ENCODE measurements around the gene PACRG. TPM values are rescaled to one million over a fixed set of nuclear protein-coding genes. Genes with fewer than 3 reads are reported as not detected.

The PACRG gene
- polyA plus RNA-seq, 1 of the 3 experiments (the other 2 are of a cell fraction): 0.56 TPM

DNA sequence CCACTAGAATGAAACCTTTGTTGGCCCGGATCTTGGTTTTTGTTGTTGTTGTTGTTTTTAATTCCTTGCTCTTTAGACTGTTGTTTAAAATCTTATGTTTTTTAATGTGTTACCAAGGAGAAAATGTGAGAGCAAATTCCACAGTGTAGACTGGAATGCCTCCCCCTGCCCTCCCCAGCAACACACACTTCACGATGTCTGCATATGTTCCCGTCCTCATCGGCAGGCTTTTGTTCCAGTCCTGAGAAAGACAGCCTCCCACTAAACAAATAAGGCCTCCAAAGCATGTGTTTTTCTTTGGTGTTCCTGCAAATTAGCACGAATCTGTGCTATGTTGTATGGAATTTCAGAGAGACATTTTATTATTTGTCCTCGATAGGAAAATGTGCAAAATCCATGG lies 423.4 kb downstream of the PACRG start:
- no peak overlapping the region for H2AFZ ChIP-seq (ENCODE audit: low read depth)
- TF ChIP-seq TCF12 (IDR thresholded peaks at IDR 0.05) (no peak), JUND (IDR thresholded peaks at IDR 0.05) (no peak), POLR2AphosphoS5 (IDR thresholded peaks at IDR 0.05; ENCODE audit: low read depth, low read length) (no peak), ELF1 (IDR thresholded peaks at IDR 0.05) (no peak), YY1 (IDR thresholded peaks at IDR 0.05; ENCODE audit: low read depth) (no peak), TAF1 (IDR thresholded peaks at IDR 0.05; ENCODE audit: borderline replicate concordance, low read depth, low read length) (no peak)
- TF ChIP-seq, protein P1, sequence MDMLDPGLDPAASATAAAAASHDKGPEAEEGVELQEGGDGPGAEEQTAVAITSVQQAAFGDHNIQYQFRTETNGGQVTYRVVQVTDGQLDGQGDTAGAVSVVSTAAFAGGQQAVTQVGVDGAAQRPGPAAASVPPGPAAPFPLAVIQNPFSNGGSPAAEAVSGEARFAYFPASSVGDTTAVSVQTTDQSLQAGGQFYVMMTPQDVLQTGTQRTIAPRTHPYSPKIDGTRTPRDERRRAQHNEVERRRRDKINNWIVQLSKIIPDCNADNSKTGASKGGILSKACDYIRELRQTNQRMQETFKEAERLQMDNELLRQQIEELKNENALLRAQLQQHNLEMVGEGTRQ (IDR thresholded peaks at IDR 0.05; ENCODE audit: borderline replicate concordance, low read depth, low read length): no peak
- TF ChIP-seq, protein P2, sequence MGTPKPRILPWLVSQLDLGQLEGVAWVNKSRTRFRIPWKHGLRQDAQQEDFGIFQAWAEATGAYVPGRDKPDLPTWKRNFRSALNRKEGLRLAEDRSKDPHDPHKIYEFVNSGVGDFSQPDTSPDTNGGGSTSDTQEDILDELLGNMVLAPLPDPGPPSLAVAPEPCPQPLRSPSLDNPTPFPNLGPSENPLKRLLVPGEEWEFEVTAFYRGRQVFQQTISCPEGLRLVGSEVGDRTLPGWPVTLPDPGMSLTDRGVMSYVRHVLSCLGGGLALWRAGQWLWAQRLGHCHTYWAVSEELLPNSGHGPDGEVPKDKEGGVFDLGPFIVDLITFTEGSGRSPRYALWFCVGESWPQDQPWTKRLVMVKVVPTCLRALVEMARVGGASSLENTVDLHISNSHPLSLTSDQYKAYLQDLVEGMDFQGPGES (IDR thresholded peaks at IDR 0.05; ENCODE audit: low read depth, low read length): no peak
- TF ChIP-seq, protein P3, sequence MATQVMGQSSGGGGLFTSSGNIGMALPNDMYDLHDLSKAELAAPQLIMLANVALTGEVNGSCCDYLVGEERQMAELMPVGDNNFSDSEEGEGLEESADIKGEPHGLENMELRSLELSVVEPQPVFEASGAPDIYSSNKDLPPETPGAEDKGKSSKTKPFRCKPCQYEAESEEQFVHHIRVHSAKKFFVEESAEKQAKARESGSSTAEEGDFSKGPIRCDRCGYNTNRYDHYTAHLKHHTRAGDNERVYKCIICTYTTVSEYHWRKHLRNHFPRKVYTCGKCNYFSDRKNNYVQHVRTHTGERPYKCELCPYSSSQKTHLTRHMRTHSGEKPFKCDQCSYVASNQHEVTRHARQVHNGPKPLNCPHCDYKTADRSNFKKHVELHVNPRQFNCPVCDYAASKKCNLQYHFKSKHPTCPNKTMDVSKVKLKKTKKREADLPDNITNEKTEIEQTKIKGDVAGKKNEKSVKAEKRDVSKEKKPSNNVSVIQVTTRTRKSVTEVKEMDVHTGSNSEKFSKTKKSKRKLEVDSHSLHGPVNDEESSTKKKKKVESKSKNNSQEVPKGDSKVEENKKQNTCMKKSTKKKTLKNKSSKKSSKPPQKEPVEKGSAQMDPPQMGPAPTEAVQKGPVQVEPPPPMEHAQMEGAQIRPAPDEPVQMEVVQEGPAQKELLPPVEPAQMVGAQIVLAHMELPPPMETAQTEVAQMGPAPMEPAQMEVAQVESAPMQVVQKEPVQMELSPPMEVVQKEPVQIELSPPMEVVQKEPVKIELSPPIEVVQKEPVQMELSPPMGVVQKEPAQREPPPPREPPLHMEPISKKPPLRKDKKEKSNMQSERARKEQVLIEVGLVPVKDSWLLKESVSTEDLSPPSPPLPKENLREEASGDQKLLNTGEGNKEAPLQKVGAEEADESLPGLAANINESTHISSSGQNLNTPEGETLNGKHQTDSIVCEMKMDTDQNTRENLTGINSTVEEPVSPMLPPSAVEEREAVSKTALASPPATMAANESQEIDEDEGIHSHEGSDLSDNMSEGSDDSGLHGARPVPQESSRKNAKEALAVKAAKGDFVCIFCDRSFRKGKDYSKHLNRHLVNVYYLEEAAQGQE (IDR thresholded peaks at IDR 0.05; ENCODE audit: low read depth, low read length): no peak
- no peaks in the 10 kb centered on the region for H3K79me2 ChIP-seq (ENCODE audit: insufficient read depth)
- no peaks in the 10 kb centered on the region for H3K27me3 ChIP-seq (ENCODE audit: insufficient read depth)
- no peak overlapping the region for H3K4me2 ChIP-seq
- no peak for DNase-seq
- ChIA-PET CTCF (no interaction called here), POLR2A (no interaction called here)
- H3K9me3 ChIP-seq: no peaks in the 10 kb centered on the region
- H3K27ac ChIP-seq (ENCODE audit: low read depth in 2 of 2, low read length in 1 of 2): no peak overlapping the region
- no peaks in the 10 kb centered on the region; a peak in 1 of 4 replicates for H3K4me1 ChIP-seq (ENCODE audit: control insufficient read depth in 1 of 2, insufficient read depth in 2 of 2, low read depth in 1 of 2, low read length in 1 of 2)
- no peak overlapping the region for H3K9ac ChIP-seq
- H3F3A ChIP-seq (replicated peaks; ENCODE audit: insufficient read depth): no peaks in the 10 kb centered on the region
- no peaks in the 10 kb centered on the region for H3K36me3 ChIP-seq (replicated peaks in 1 of 2; ENCODE audit: control insufficient read depth in 1 of 2, insufficient read depth in 2 of 2, low read length in 1 of 2)
- H3K9me2 ChIP-seq: no peaks in the 10 kb centered on the region
- no peak overlapping the region for H3K4me3 ChIP-seq (ENCODE audit: low read depth in 2 of 2, low read length in 1 of 2)
- WGBS (ENCODE audit: low lambda C conversion rate): 61% methylated on average over 6 of the region's 6 CpGs
- H4K20me1 ChIP-seq (ENCODE audit: insufficient read depth): no peaks in the 10 kb centered on the region

DNA sequence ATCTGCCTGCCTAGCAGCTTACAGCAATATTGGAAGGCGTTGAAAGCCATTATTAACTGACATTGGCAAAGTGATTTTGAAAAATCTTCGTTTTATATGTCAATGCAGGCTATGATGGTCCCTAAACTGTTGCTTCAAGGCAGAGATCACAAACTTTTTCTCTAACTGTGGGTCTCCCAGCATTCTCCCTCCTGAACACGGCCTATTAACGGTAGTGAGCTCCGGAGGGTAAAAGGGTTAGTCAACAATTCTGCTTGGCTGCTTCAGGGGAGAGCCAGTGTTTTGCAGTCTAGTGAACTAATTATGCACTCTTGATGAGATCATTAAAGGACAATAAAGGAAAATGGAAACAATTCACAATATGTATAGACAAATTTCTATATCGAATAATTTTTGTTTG lies 424.9 kb downstream of the PACRG start:
- ChIA-PET CTCF (interaction anchor here (1.2 kb wide), 1 partner anchor 16 kb away, joined by 3 read pairs; no protein-coding TSS in a partner anchor), POLR2A (no interaction called here)
- Histone ChIP-seq H4K20me1 (ENCODE audit: insufficient read depth) (no peaks in the 10 kb centered on the region), H3F3A (replicated peaks; ENCODE audit: insufficient read depth) (no peaks in the 10 kb centered on the region), H2AFZ (ENCODE audit: low read depth) (no peak overlapping the region), H3K9me3 (no peaks in the 10 kb centered on the region), H3K27me3 (ENCODE audit: insufficient read depth) (no peaks in the 10 kb centered on the region), H3K4me3 (ENCODE audit: low read depth in 2 of 2, low read length in 1 of 2) (no peak overlapping the region), H3K9me2 (no peaks in the 10 kb centered on the region), H3K9ac (no peak overlapping the region), H3K4me1 (ENCODE audit: control insufficient read depth in 1 of 2, insufficient read depth in 2 of 2, low read depth in 1 of 2, low read length in 1 of 2) (no peaks in the 10 kb centered on the region; a peak in 1 of 4 replicates), H3K79me2 (ENCODE audit: insufficient read depth) (no peaks in the 10 kb centered on the region), H3K36me3 (replicated peaks in 1 of 2; ENCODE audit: control insufficient read depth in 1 of 2, insufficient read depth in 2 of 2, low read length in 1 of 2) (no peaks in the 10 kb centered on the region), H3K4me2 (no peak overlapping the region), H3K27ac (ENCODE audit: low read depth in 2 of 2, low read length in 1 of 2) (no peak overlapping the region)
- WGBS (ENCODE audit: low lambda C conversion rate): 58% methylated on average over 6 of the region's 6 CpGs
- no peak for DNase-seq
- TF ChIP-seq RCOR1 (IDR thresholded peaks at IDR 0.05; ENCODE audit: low read length) (no peak), GABPA (IDR thresholded peaks at IDR 0.05; ENCODE audit: low read depth) (no peak), RXRA (IDR thresholded peaks at IDR 0.05; ENCODE audit: borderline replicate concordance, low read depth) (no peak), TAF1 (IDR thresholded peaks at IDR 0.05; ENCODE audit: borderline replicate concordance, low read depth, low read length) (no peak), MEF2A (IDR thresholded peaks at IDR 0.05; ENCODE audit: borderline replicate concordance, low read depth) (no peak), SIN3A (IDR thresholded peaks at IDR 0.05; ENCODE audit: borderline replicate concordance, low read depth, low read length) (no peak), RAD21 (IDR thresholded peaks at IDR 0.05; ENCODE audit: low read length) (no peak), ELF1 (IDR thresholded peaks at IDR 0.05) (no peak), FOXM1 (IDR thresholded peaks at IDR 0.05; ENCODE audit: low read depth) (no peak), YY1 (IDR thresholded peaks at IDR 0.05; ENCODE audit: low read depth) (no peak), EZH2phosphoT487 (IDR thresholded peaks at IDR 0.05; ENCODE audit: borderline replicate concordance, low read depth) (no peak)
- TF ChIP-seq, protein P3 (IDR thresholded peaks at IDR 0.05; ENCODE audit: low read depth, low read length): no peak
- TF ChIP-seq, protein P2 (IDR thresholded peaks at IDR 0.05; ENCODE audit: low read depth, low read length): no peak
